ENCODE results near the gene MRFAP1.

DNA sequence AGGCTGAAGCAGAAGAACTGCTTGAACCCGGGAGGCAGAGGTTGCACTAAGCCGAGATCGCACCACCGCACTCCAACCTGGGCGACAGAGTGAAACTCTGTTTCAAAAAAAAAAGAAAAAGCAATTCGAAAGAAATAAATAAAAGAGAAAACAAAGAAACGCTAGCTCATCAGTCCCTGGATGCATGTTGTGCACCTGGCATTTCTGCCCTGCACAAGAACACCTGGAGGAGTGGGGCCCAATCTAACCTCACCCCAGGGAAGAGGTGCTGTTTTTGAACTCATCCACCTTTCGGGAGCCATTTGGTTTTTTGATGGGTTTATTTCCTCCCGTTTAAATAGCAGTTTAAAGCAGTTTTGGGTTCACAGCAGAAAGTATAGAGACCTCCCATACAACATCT is 5.7 kb upstream of the MRFAP1 start:
- TF ChIP-seq, protein P1, sequence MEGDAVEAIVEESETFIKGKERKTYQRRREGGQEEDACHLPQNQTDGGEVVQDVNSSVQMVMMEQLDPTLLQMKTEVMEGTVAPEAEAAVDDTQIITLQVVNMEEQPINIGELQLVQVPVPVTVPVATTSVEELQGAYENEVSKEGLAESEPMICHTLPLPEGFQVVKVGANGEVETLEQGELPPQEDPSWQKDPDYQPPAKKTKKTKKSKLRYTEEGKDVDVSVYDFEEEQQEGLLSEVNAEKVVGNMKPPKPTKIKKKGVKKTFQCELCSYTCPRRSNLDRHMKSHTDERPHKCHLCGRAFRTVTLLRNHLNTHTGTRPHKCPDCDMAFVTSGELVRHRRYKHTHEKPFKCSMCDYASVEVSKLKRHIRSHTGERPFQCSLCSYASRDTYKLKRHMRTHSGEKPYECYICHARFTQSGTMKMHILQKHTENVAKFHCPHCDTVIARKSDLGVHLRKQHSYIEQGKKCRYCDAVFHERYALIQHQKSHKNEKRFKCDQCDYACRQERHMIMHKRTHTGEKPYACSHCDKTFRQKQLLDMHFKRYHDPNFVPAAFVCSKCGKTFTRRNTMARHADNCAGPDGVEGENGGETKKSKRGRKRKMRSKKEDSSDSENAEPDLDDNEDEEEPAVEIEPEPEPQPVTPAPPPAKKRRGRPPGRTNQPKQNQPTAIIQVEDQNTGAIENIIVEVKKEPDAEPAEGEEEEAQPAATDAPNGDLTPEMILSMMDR (IDR thresholded peaks at IDR 0.05; ENCODE audit: insufficient read depth, low read length): no peak
- TF ChIP-seq, protein P2, sequence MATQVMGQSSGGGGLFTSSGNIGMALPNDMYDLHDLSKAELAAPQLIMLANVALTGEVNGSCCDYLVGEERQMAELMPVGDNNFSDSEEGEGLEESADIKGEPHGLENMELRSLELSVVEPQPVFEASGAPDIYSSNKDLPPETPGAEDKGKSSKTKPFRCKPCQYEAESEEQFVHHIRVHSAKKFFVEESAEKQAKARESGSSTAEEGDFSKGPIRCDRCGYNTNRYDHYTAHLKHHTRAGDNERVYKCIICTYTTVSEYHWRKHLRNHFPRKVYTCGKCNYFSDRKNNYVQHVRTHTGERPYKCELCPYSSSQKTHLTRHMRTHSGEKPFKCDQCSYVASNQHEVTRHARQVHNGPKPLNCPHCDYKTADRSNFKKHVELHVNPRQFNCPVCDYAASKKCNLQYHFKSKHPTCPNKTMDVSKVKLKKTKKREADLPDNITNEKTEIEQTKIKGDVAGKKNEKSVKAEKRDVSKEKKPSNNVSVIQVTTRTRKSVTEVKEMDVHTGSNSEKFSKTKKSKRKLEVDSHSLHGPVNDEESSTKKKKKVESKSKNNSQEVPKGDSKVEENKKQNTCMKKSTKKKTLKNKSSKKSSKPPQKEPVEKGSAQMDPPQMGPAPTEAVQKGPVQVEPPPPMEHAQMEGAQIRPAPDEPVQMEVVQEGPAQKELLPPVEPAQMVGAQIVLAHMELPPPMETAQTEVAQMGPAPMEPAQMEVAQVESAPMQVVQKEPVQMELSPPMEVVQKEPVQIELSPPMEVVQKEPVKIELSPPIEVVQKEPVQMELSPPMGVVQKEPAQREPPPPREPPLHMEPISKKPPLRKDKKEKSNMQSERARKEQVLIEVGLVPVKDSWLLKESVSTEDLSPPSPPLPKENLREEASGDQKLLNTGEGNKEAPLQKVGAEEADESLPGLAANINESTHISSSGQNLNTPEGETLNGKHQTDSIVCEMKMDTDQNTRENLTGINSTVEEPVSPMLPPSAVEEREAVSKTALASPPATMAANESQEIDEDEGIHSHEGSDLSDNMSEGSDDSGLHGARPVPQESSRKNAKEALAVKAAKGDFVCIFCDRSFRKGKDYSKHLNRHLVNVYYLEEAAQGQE (IDR thresholded peaks at IDR 0.05; ENCODE audit: insufficient replicate concordance, low read depth): no peak
- TF ChIP-seq GABPA (IDR thresholded peaks at IDR 0.05; ENCODE audit: low read depth): no peak
- TF ChIP-seq POLR2AphosphoS5 (IDR thresholded peaks at IDR 0.05; ENCODE audit: low read depth): no peak
- no peak for TF ChIP-seq SPI1 (IDR thresholded peaks at IDR 0.05; ENCODE audit: borderline replicate concordance, low read depth)

Measured in HL-60 (cell line).